GM23338 (cell line): ENCODE measurements around the gene EFCAB8. TPM values are rescaled to one million over a fixed set of nuclear protein-coding genes. Genes with fewer than 3 reads are reported as not detected.

ENCODE experiments used
- ATAC-seq: fragments of 200-7000 bp; cut with Tn5 transposase; 3 replicates; pipeline ENCODE4 v1.9.1; 2020
- DNase-seq: peaks from one replicate; pipeline ENCODE4 v3.0.0-alpha.2; 2015; ENCODE audit warnings: low spot score
- H2AFZ ChIP-seq: fragments of 200-600 bp; sonication (generic); 2 replicates; pipeline ENCODE4 v1.8.0; 2016; ENCODE audit warnings: antibody characterized with exemption, mild to moderate bottlenecking, moderate library complexity
- H3F3A ChIP-seq: fragments of 200-600 bp; sonication (generic); replicated peaks from 2 replicates; pipeline ENCODE4 v1.8.0; 2017; ENCODE audit warnings: antibody characterized with exemption, mixed run types, low read depth
- H3K27ac ChIP-seq: fragments of 200-600 bp; sonication (generic); 2 replicates; pipeline ENCODE4 v1.6.1; 2016; ENCODE audit warnings: low read depth
- H3K27me3 ChIP-seq: fragments of 200-600 bp; sonication (generic); 2 replicates; pipeline ENCODE4 v1.8.0; 2016; ENCODE audit warnings: mild to moderate bottlenecking, mixed run types, moderate library complexity; ENCODE audit not compliant: insufficient read depth
- H3K36me3 ChIP-seq: fragments of 200-600 bp; sonication (generic); 2 replicates; pipeline ENCODE4 v1.8.0; 2016; ENCODE audit warnings: mild to moderate bottlenecking; ENCODE audit not compliant: insufficient read depth
- H3K4me1 ChIP-seq: fragments of 200-600 bp; sonication (generic); 2 replicates; pipeline ENCODE4 v1.8.0; 2016; ENCODE audit warnings: mild to moderate bottlenecking, moderate library complexity; ENCODE audit not compliant: insufficient read depth
- H3K4me2 ChIP-seq: fragments of 200-600 bp; sonication (generic); 2 replicates; pipeline ENCODE4 v1.7.1; 2017; ENCODE audit warnings: mixed run types
- H3K4me3 ChIP-seq: fragments of 200-600 bp; sonication (generic); 2 replicates; pipeline ENCODE4 v1.6.1; 2016; ENCODE audit warnings: mixed run types
- H3K79me2 ChIP-seq: fragments of 200-600 bp; sonication (generic); replicated peaks from 2 replicates; pipeline ENCODE4 v1.8.0; 2017; ENCODE audit warnings: mild to moderate bottlenecking; ENCODE audit not compliant: insufficient read depth
- H3K9me2 ChIP-seq: fragments of 200-600 bp; sonication (generic); 2 replicates; pipeline ENCODE4 v1.8.0; 2017; ENCODE audit not compliant: insufficient read depth
- H4K20me1 ChIP-seq: fragments of 200-600 bp; sonication (generic); replicated peaks from 2 replicates; pipeline ENCODE4 v1.8.0; 2017; ENCODE audit warnings: mild to moderate bottlenecking; ENCODE audit not compliant: insufficient read depth
- H3K27ac Mint-ChIP-seq: 2 replicates; pipeline ENCODE4 v1.8.0; 2020; ENCODE audit warnings: inconsistent platforms, mild to moderate bottlenecking, moderate library complexity, mixed read lengths
- H3K27me3 Mint-ChIP-seq: 3 replicates; pipeline ENCODE4 v1.8.0; 2022; ENCODE audit warnings: low read depth, mild to moderate bottlenecking, moderate library complexity, mixed read lengths, inconsistent platforms; ENCODE audit not compliant: insufficient read depth, poor library complexity
- H3K36me3 Mint-ChIP-seq: 3 replicates; pipeline ENCODE4 v1.8.0; 2021; ENCODE audit warnings: low read depth, mild to moderate bottlenecking, inconsistent platforms, moderate library complexity, mixed read lengths
- H3K4me1 Mint-ChIP-seq: 3 replicates; pipeline ENCODE4 v1.8.0; 2020; ENCODE audit warnings: mild to moderate bottlenecking, inconsistent platforms, mixed read lengths
- H3K4me3 Mint-ChIP-seq: 3 replicates; pipeline ENCODE4 v1.8.0; 2021; ENCODE audit warnings: moderate library complexity, mild to moderate bottlenecking, inconsistent platforms, mixed read lengths
- H3K9me3 Mint-ChIP-seq: 3 replicates; pipeline ENCODE4 v1.8.0; 2020; ENCODE audit warnings: moderate library complexity, mild to moderate bottlenecking, inconsistent platforms, mixed read lengths
- CREB1 ChIP-seq: fragments of 250-450 bp; sonication (Bioruptor Pico); IDR thresholded peaks from 2 replicates; pipeline ENCODE4 v1.5.0; 2020; ENCODE audit warnings: low read depth, mild to moderate bottlenecking, moderate library complexity
- EZH2 ChIP-seq: fragments of 200-600 bp; sonication (generic); IDR thresholded peaks from one replicate; pipeline ENCODE4 v1.8.0; 2017; ENCODE audit warnings: antibody characterized with exemption, mild to moderate bottlenecking, low read depth; ENCODE audit not compliant: unreplicated experiment
- EZH2phosphoT487 ChIP-seq: fragments of 200-600 bp; sonication (generic); IDR thresholded peaks from one replicate; pipeline ENCODE4 v1.8.1; 2018; ENCODE audit warnings: antibody characterized with exemption; ENCODE audit not compliant: unreplicated experiment
- JUNB ChIP-seq: IDR thresholded peaks from one replicate; pipeline ENCODE4 v1.6.1; 2016; ENCODE audit warnings: antibody characterized with exemption; ENCODE audit not compliant: unreplicated experiment
- POLR2AphosphoS5 ChIP-seq: IDR thresholded peaks from 2 replicates; pipeline ENCODE4 v1.6.1; 2016; ENCODE audit warnings: antibody characterized with exemption, low read depth
- STAT1 ChIP-seq: IDR thresholded peaks from one replicate; pipeline ENCODE4 v1.6.1; 2016; ENCODE audit warnings: antibody characterized with exemption; ENCODE audit not compliant: unreplicated experiment
- ZNF114 ChIP-seq: fragments of 250-450 bp; sonication (Bioruptor Pico); IDR thresholded peaks from 2 replicates; pipeline ENCODE4 v1.5.0; 2020; ENCODE audit warnings: mild to moderate bottlenecking, moderate library complexity
- ZNF331 ChIP-seq: fragments of 250-450 bp; sonication (Bioruptor Pico); IDR thresholded peaks from 2 replicates; pipeline ENCODE4 v1.5.0; 2020; ENCODE audit warnings: low read depth, mild to moderate bottlenecking, moderate library complexity
- polyA plus RNA-seq: library from polyadenylated mRNA; unstranded; fragments of >200 nt; fragmentation: Nextera tagmentation; extraction: Ambion mirVana; gene quantifications from 2 replicates; pipeline ENCODE4 v1.2.1, GENCODE V29; 2016
- total RNA-seq: library from RNA; depleted of rRNA; stranded (reverse); fragments of >200 nt; shearing (Covaris generic); gene quantifications from 2 replicates; pipeline ENCODE4 v1.2.3, GENCODE V29; 2014
- TF ChIP-seq, protein P1 (sequence below), 2 experiments: fragments of 200-600 bp in 1 of 2; sonication (generic) in 1 of 2; conservative IDR thresholded peaks; 2 replicates each; pipeline versions ENCODE4 v1.5.1 to v1.6.1; 2016 to 2017; ENCODE audit warnings: antibody characterized with exemption in 2 of 2, low read depth in 2 of 2, mild to moderate bottlenecking in 2 of 2, moderate library complexity in 1 of 2
- TF ChIP-seq, protein P2 (sequence below): IDR thresholded peaks from 2 replicates; pipeline ENCODE4 v1.6.1; 2016; ENCODE audit warnings: antibody characterized with exemption
- TF ChIP-seq, protein P3 (sequence below): fragments of 250-450 bp; sonication (Bioruptor Pico); IDR thresholded peaks from 2 replicates; pipeline ENCODE4 v1.5.0; 2020; ENCODE audit warnings: mild to moderate bottlenecking, moderate library complexity

The EFCAB8 gene
- total and polyA plus RNA-seq, 2 experiments from 2014 or later, result 0.35 TPM; not detected in 1

DNA sequence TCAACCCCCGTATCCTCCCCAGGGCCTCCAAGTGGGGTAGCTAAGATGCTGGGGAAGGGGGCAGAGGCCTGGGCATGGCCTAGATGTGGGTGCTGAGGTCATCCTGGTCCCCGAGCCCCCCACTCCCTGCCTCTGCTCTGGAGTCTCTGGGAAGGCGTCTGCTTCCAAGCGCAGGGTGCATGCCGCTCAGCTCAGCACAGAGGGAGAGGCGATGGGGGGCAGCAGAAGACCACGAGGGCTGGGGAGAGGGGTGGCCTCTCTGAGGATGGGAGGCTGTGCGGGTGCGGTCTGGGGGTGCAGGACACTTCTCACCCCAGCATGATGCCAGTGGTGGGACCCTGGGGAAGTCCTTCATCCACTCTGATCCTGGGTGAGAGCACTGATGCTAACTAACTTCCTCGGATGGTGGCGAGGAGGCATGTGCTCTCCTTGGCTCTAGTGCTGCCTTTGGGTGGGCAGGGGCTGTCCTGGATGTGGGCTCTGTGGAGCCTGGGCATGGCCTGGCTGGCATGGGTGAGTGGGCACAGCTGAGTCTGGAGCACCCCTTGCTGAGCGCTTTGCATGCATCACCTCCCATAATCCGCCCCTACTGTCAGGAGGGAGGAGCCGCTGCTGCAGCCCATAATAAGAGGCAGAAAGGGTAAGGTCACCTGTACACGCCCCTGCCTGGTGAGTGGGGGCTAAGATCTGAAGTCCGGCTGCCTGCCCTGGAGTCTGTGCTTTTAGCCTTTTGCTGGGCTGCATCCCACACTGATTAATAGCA lies 34.7 kb downstream of the EFCAB8 start:
- peaks cover 5% of the 10 kb centered on the region for H3K4me1 Mint-ChIP-seq
- Histone ChIP-seq H3K9me2 (no peaks in the 10 kb centered on the region), H3K27ac (no peak overlapping the region), H3F3A (peaks cover 3% of the 10 kb centered on the region; the same call in 1 of the 2 replicates), H3K36me3 (no peaks in the 10 kb centered on the region), H3K4me3 (no peak overlapping the region), H3K4me2 (0 out of 2 replicates have a peak overlapping the region, but pooled peaks have one; percentile 38), H4K20me1 (no peaks in the 10 kb centered on the region), H3K4me1 (peaks cover 5% of the 10 kb centered on the region; the same call in 1 of the 2 replicates), H2AFZ (peak overlapping the region; percentile 10; the same call in 1 of the 2 replicates), H3K27me3 (no peaks in the 10 kb centered on the region), H3K79me2 (no peaks in the 10 kb centered on the region)
- 0 out of 2 replicates have a peak overlapping the region, but pooled peaks have one; percentile 54 for H3K27ac Mint-ChIP-seq
- ATAC-seq (peak; percentile 26; the same call in 1 of the 3 replicates), DNase-seq (no peak)
- no peaks in the 10 kb centered on the region for H3K36me3 Mint-ChIP-seq
- peaks cover 6% of the 10 kb centered on the region for H3K27me3 Mint-ChIP-seq
- no peak overlapping the region for H3K4me3 Mint-ChIP-seq
- H3K9me3 Mint-ChIP-seq, result no peaks in the 10 kb centered on the region; the same call in 2 of the 3 replicates
- TF ChIP-seq EZH2phosphoT487 (no peak), POLR2AphosphoS5 (no peak), ZNF114 (CRISPR knock-in tag) (no peak), ZNF331 (CRISPR knock-in tag) (no peak), STAT1 (no peak), EZH2 (no peak), CREB1 (CRISPR knock-in tag) (no peak), JUNB (no peak)
- TF ChIP-seq, protein P1, sequence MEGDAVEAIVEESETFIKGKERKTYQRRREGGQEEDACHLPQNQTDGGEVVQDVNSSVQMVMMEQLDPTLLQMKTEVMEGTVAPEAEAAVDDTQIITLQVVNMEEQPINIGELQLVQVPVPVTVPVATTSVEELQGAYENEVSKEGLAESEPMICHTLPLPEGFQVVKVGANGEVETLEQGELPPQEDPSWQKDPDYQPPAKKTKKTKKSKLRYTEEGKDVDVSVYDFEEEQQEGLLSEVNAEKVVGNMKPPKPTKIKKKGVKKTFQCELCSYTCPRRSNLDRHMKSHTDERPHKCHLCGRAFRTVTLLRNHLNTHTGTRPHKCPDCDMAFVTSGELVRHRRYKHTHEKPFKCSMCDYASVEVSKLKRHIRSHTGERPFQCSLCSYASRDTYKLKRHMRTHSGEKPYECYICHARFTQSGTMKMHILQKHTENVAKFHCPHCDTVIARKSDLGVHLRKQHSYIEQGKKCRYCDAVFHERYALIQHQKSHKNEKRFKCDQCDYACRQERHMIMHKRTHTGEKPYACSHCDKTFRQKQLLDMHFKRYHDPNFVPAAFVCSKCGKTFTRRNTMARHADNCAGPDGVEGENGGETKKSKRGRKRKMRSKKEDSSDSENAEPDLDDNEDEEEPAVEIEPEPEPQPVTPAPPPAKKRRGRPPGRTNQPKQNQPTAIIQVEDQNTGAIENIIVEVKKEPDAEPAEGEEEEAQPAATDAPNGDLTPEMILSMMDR (conservative IDR thresholded peaks at IDR 0.05; ENCODE audit: low read depth in 2 of 2), result no peak
- TF ChIP-seq, protein P2, sequence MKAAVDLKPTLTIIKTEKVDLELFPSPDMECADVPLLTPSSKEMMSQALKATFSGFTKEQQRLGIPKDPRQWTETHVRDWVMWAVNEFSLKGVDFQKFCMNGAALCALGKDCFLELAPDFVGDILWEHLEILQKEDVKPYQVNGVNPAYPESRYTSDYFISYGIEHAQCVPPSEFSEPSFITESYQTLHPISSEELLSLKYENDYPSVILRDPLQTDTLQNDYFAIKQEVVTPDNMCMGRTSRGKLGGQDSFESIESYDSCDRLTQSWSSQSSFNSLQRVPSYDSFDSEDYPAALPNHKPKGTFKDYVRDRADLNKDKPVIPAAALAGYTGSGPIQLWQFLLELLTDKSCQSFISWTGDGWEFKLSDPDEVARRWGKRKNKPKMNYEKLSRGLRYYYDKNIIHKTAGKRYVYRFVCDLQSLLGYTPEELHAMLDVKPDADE, result no peak
- TF ChIP-seq, protein P3, sequence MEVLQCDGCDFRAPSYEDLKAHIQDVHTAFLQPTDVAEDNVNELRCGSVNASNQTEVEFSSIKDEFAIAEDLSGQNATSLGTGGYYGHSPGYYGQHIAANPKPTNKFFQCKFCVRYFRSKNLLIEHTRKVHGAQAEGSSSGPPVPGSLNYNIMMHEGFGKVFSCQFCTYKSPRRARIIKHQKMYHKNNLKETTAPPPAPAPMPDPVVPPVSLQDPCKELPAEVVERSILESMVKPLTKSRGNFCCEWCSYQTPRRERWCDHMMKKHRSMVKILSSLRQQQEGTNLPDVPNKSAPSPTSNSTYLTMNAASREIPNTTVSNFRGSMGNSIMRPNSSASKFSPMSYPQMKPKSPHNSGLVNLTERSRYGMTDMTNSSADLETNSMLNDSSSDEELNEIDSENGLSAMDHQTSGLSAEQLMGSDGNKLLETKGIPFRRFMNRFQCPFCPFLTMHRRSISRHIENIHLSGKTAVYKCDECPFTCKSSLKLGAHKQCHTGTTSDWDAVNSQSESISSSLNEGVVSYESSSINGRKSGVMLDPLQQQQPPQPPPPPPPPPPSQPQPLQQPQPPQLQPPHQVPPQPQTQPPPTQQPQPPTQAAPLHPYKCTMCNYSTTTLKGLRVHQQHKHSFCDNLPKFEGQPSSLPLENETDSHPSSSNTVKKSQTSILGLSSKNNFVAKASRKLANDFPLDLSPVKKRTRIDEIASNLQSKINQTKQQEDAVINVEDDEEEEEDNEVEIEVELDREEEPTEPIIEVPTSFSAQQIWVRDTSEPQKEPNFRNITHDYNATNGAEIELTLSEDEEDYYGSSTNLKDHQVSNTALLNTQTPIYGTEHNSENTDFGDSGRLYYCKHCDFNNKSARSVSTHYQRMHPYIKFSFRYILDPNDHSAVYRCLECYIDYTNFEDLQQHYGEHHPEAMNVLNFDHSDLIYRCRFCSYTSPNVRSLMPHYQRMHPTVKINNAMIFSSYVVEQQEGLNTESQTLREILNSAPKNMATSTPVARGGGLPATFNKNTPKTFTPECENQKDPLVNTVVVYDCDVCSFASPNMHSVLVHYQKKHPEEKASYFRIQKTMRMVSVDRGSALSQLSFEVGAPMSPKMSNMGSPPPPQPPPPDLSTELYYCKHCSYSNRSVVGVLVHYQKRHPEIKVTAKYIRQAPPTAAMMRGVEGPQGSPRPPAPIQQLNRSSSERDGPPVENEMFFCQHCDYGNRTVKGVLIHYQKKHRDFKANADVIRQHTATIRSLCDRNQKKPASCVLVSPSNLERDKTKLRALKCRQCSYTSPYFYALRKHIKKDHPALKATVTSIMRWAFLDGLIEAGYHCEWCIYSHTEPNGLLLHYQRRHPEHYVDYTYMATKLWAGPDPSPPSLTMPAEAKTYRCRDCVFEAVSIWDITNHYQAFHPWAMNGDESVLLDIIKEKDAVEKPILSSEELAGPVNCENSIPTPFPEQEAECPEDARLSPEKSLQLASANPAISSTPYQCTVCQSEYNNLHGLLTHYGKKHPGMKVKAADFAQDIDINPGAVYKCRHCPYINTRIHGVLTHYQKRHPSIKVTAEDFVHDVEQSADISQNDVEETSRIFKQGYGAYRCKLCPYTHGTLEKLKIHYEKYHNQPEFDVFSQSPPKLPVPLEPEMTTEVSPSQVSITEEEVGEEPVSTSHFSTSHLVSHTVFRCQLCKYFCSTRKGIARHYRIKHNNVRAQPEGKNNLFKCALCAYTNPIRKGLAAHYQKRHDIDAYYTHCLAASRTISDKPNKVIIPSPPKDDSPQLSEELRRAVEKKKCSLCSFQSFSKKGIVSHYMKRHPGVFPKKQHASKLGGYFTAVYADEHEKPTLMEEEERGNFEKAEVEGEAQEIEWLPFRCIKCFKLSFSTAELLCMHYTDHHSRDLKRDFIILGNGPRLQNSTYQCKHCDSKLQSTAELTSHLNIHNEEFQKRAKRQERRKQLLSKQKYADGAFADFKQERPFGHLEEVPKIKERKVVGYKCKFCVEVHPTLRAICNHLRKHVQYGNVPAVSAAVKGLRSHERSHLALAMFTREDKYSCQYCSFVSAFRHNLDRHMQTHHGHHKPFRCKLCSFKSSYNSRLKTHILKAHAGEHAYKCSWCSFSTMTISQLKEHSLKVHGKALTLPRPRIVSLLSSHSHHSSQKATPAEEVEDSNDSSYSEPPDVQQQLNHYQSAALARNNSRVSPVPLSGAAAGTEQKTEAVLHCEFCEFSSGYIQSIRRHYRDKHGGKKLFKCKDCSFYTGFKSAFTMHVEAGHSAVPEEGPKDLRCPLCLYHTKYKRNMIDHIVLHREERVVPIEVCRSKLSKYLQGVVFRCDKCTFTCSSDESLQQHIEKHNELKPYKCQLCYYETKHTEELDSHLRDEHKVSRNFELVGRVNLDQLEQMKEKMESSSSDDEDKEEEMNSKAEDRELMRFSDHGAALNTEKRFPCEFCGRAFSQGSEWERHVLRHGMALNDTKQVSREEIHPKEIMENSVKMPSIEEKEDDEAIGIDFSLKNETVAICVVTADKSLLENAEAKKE, result no peak
